T-helper 1 cell treated with Interleukin-12 subunit alpha and Interleukin-12 subunit beta and Interleukin-4 antibody, amounts not matched to agents 30 ng/mL and 1 ng/mL, for 36 hours (primary cell): ENCODE results near the gene IFIT3. TPM values are rescaled to one million over a fixed set of nuclear protein-coding genes. Genes with fewer than 3 reads are reported as not detected.
"Not testable (repeated sequence)": the region's sequence is repeated elsewhere in the genome, so short reads cannot be mapped to it uniquely, and the experiment has no call there.

ENCODE experiments used
- intact Hi-C: fragments of 100-400 bp; cut with micrococcal nuclease; formaldehyde crosslinking; loops from one replicate; pipeline ENCODE4 v1.15.1; 2024
- total RNA-seq: library from RNA; stranded (reverse); gene quantifications from 2 replicates; pipeline ENCODE4 v1.2.3, GENCODE V29; 2022

IFIT3 gene
- total RNA-seq, 1 donor from 2014 or later = 11.2 TPM

GRCh38 chr10:89332123-89332633 lies 4.4 kb downstream of the IFIT3 start:
- intact Hi-C loops = loop anchor here (1.0 kb wide), 3 partner anchors 30 to 248 kb away; partner anchors contain the start of genes IFIT2 and LIPA

- intact Hi-C loops = no loop called here
These were observed 7.4 kb downstream of the IFIT3 start for GRCh38 chr10:89335226-89335625.

GRCh38 chr10:89336241-89336640 lies 8.4 kb downstream of the IFIT3 start:
- intact Hi-C loops = no loop called here

- intact Hi-C loops = loop anchor here (1.0 kb wide), 1 partner anchor 10 kb away; the partner anchor contains the start of gene IFIT3
These were observed 9.7 kb downstream of the IFIT3 start for GRCh38 chr10:89337484-89337883.

GRCh38 chr10:89338713-89339112 lies 10.9 kb downstream of the IFIT3 start:
- intact Hi-C loops = no loop called here

GRCh38 chr10:89339875-89340274 lies 12.1 kb downstream of the IFIT3 start:
- intact Hi-C loops = no loop called here

GRCh38 chr10:89341649-89342048 lies 13.9 kb downstream of the IFIT3 start:
- intact Hi-C loops = no loop called here

GRCh38 chr10:89342206-89342958 lies 14.6 kb downstream of the IFIT3 start:
- intact Hi-C loops = no loop called here

GRCh38 chr10:89343089-89343767 lies 15.4 kb downstream of the IFIT3 start:
- intact Hi-C loops = no loop called here

GRCh38 chr10:89344156-89344555 lies 16.4 kb downstream of the IFIT3 start:
- intact Hi-C loops = no loop called here

GRCh38 chr10:89345367-89346000 lies 17.7 kb downstream of the IFIT3 start:
- intact Hi-C loops = no loop called here

- intact Hi-C loops = no loop called here
These were observed 18.8 kb downstream of the IFIT3 start for GRCh38 chr10:89346405-89347254.

- intact Hi-C loops = no loop called here
These were observed 20.1 kb downstream of the IFIT3 start for GRCh38 chr10:89347701-89348457.

GRCh38 chr10:89348481-89348880 lies 20.7 kb downstream of the IFIT3 start:
- intact Hi-C loops = no loop called here

GRCh38 chr10:89348975-89349374 lies 21.2 kb downstream of the IFIT3 start:
- intact Hi-C loops = no loop called here

GRCh38 chr10:89350631-89351315 lies 23.0 kb downstream of the IFIT3 start:
- intact Hi-C loops = not testable (repeated sequence)

GRCh38 chr10:89351412-89351779 lies 23.6 kb downstream of the IFIT3 start:
- intact Hi-C loops = no loop called here

- intact Hi-C loops = no loop called here
These were observed 24.2 kb downstream of the IFIT3 start for GRCh38 chr10:89351780-89352597.

- intact Hi-C loops = no loop called here
These were observed 25.0 kb downstream of the IFIT3 start for GRCh38 chr10:89352802-89353201.
